ENCODE results near the gene L3MBTL1. TPM values are rescaled to one million over a fixed set of nuclear protein-coding genes. Genes with fewer than 3 reads are reported as not detected.

The L3MBTL1 gene
- polyA plus RNA-seq, 3 donors, result 0.31 to 9.0 (median 0.36) TPM

GRCh38 chr20:43525021-43525420 is 17.5 kb downstream of the L3MBTL1 start:
- no peaks in the 10 kb centered on the region for H3K4me1 Mint-ChIP-seq
- Histone ChIP-seq H3K27ac (ENCODE audit: low read depth in 1 of 2, low read length in 2 of 2) (no peak overlapping the region), H3K36me3 (replicated peaks in 1 of 2; ENCODE audit: control insufficient read depth in 1 of 2, insufficient read depth in 2 of 2, low read length in 2 of 2) (no peaks in the 10 kb centered on the region), H3K4me2 (replicated peaks; ENCODE audit: extremely low read depth, low read length, poor library complexity, severe bottlenecking) (no peak overlapping the region), H3K9me3 (replicated peaks in 1 of 2; ENCODE audit: control insufficient read depth in 1 of 2, insufficient read depth in 1 of 2, low read length in 2 of 2) (no peaks in the 10 kb centered on the region), H4K20me1 (ENCODE audit: insufficient read depth, low read length) (no peaks in the 10 kb centered on the region), H2AFZ (ENCODE audit: insufficient read depth, low read depth, low read length, poor library complexity, severe bottlenecking) (no peak overlapping the region), H3K9ac (ENCODE audit: insufficient read depth, low read length, poor library complexity, severe bottlenecking) (no peak overlapping the region), H3K4me3 (replicated peaks in 1 of 3; ENCODE audit: low read depth in 2 of 3, low read length in 3 of 3) (no peak overlapping the region), H3K4me1 (ENCODE audit: control insufficient read depth in 1 of 2, insufficient read depth in 2 of 2, low read length in 2 of 2) (no peaks in the 10 kb centered on the region), H3K79me2 (ENCODE audit: insufficient read depth, low read length) (no peaks in the 10 kb centered on the region), H3K27me3 (ENCODE audit: control insufficient read depth in 2 of 2, insufficient read depth in 2 of 2, low read length in 2 of 2) (no peaks in the 10 kb centered on the region)
- H3K27me3 Mint-ChIP-seq (ENCODE audit: low read depth in 3 of 3), result peaks cover 0 to 13% (median 1%) of the 10 kb centered on the region in 3 donors
- WGBS (ENCODE audit: insufficient coverage), result 85% methylated on average over 4 of the region's 5 CpGs
- intact Hi-C loops (cut with micrococcal nuclease), result no loop called here
- no peak for DNase-seq
- no peak overlapping the region for H3K4me3 Mint-ChIP-seq
- peaks cover 0 to 4% (median 0%) of the 10 kb centered on the region in 7 donors for H3K9me3 Mint-ChIP-seq
- TF ChIP-seq CTCF (IDR thresholded peaks at IDR 0.05), result no peak
- peaks cover 0 to 2% of the 10 kb centered on the region in 2 donors for H3K36me3 Mint-ChIP-seq
- no peak overlapping the region for H3K27ac Mint-ChIP-seq

GRCh38 chr20:43528258-43528875 is 20.9 kb downstream of the L3MBTL1 start:
- no peak overlapping the region for H3K4me2 ChIP-seq (replicated peaks; ENCODE audit: extremely low read depth, low read length, poor library complexity, severe bottlenecking)
- H3K36me3 ChIP-seq (replicated peaks in 1 of 2; ENCODE audit: control insufficient read depth in 1 of 2, insufficient read depth in 2 of 2, low read length in 2 of 2), result no peaks in the 10 kb centered on the region
- peaks cover 2% of the 10 kb centered on the region in 2 donors for H3K36me3 Mint-ChIP-seq
- H3K79me2 ChIP-seq (ENCODE audit: insufficient read depth, low read length), result no peaks in the 10 kb centered on the region
- no peaks in the 10 kb centered on the region for H3K4me1 ChIP-seq (ENCODE audit: control insufficient read depth in 1 of 2, insufficient read depth in 2 of 2, low read length in 2 of 2)
- H3K27ac ChIP-seq (ENCODE audit: low read depth in 1 of 2, low read length in 2 of 2), result no peak overlapping the region
- intact Hi-C loops (cut with micrococcal nuclease), result no loop called here
- no peaks in the 10 kb centered on the region for H3K4me1 Mint-ChIP-seq
- TF ChIP-seq CTCF (IDR thresholded peaks at IDR 0.05), result no peak
- no peaks in the 10 kb centered on the region for H3K27me3 ChIP-seq (ENCODE audit: control insufficient read depth in 2 of 2, insufficient read depth in 2 of 2, low read length in 2 of 2)
- peaks cover 0 to 1% (median 0%) of the 10 kb centered on the region in 7 donors for H3K9me3 Mint-ChIP-seq
- H3K27me3 Mint-ChIP-seq (ENCODE audit: low read depth in 3 of 3), result peaks cover 0 to 13% (median 0%) of the 10 kb centered on the region in 3 donors
- H4K20me1 ChIP-seq (ENCODE audit: insufficient read depth, low read length), result no peaks in the 10 kb centered on the region
- no peak overlapping the region for H3K4me3 ChIP-seq (replicated peaks in 1 of 3; ENCODE audit: low read depth in 2 of 3, low read length in 3 of 3)
- no peak overlapping the region for H3K27ac Mint-ChIP-seq
- H2AFZ ChIP-seq (ENCODE audit: insufficient read depth, low read depth, low read length, poor library complexity, severe bottlenecking), result no peak overlapping the region
- H3K9ac ChIP-seq (ENCODE audit: insufficient read depth, low read length, poor library complexity, severe bottlenecking), result no peak overlapping the region
- 95% methylated on average over 4 of the region's 8 CpGs for WGBS (ENCODE audit: insufficient coverage)
- no peak for DNase-seq
- no peak overlapping the region for H3K4me3 Mint-ChIP-seq
- no peaks in the 10 kb centered on the region for H3K9me3 ChIP-seq (replicated peaks in 1 of 2; ENCODE audit: control insufficient read depth in 1 of 2, insufficient read depth in 1 of 2, low read length in 2 of 2)
